ENCODE data around the gene AP2A1.

DNA sequence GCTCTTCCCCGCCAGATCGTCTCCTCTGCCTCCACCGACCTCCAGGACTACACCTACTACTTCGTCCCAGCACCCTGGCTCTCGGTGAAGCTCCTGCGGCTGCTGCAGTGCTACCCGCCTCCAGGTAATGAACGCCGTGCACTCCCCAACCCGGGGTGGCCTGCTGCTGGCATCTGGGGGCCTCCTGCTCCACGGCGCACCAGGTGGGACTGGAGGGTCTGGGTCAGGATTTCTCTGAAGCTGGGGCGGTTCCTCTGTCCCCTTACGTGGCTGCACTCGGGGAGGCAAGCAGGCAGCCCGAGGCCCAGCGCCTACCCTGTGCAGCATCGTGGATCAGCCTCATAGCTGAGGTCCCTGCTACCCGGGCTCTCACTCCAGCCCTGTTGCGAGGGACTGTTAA, 28.8 kb downstream of the AP2A1 start:
- TF ChIP-seq, protein P1, sequence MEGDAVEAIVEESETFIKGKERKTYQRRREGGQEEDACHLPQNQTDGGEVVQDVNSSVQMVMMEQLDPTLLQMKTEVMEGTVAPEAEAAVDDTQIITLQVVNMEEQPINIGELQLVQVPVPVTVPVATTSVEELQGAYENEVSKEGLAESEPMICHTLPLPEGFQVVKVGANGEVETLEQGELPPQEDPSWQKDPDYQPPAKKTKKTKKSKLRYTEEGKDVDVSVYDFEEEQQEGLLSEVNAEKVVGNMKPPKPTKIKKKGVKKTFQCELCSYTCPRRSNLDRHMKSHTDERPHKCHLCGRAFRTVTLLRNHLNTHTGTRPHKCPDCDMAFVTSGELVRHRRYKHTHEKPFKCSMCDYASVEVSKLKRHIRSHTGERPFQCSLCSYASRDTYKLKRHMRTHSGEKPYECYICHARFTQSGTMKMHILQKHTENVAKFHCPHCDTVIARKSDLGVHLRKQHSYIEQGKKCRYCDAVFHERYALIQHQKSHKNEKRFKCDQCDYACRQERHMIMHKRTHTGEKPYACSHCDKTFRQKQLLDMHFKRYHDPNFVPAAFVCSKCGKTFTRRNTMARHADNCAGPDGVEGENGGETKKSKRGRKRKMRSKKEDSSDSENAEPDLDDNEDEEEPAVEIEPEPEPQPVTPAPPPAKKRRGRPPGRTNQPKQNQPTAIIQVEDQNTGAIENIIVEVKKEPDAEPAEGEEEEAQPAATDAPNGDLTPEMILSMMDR (conservative IDR thresholded peaks at IDR 0.05 in 1 of 2, IDR thresholded peaks at IDR 0.05 in 1 of 2; ENCODE audit: extremely low read depth in 1 of 2, insufficient read depth in 1 of 2, low read depth in 1 of 2, low read length in 2 of 2): no peak
- no peak for TF ChIP-seq EZH2 (IDR thresholded peaks at IDR 0.05; ENCODE audit: borderline replicate concordance, low read length)

Measured in mammary epithelial cell (primary cell).